Activated CD8-positive, alpha-beta memory T cell treated with anti-CD3 and anti-CD28 coated beads, Interleukin-2, amount 50 U/mL, for 24 hours (primary cell): ENCODE measurements around the gene IL1R1.

ENCODE experiments used
- DNase-seq: peaks from one replicate; pipeline ENCODE4 v3.0.0-alpha.2; 2020; ENCODE audit errors: extremely low read depth

IL1R1 gene

GRCh38 chr2:102140377-102140776, 2.2 kb upstream of the IL1R1 start:
- DNase-seq = no peak

- no peak for DNase-seq
Observed at GRCh38 chr2:102141011-102141943, 1.3 kb upstream of the IL1R1 start.

GRCh38 chr2:102142829-102143449, 393 bp downstream of the IL1R1 start:
- no peak for DNase-seq

- DNase-seq = no peak
Observed at GRCh38 chr2:102143450-102143985, 972 bp downstream of the IL1R1 start.

- DNase-seq = no peak
Observed at GRCh38 chr2:102144128-102144527, 1.6 kb downstream of the IL1R1 start.

GRCh38 chr2:102145107-102145506, 2.6 kb downstream of the IL1R1 start:
- no peak for DNase-seq

- no peak for DNase-seq
Observed at GRCh38 chr2:102145934-102146333, 3.4 kb downstream of the IL1R1 start.

GRCh38 chr2:102147935-102148334, 5.4 kb downstream of the IL1R1 start:
- peak; percentile 20 for DNase-seq

- no peak for DNase-seq
Observed at GRCh38 chr2:102149243-102149642, 6.7 kb downstream of the IL1R1 start.

- no peak for DNase-seq
Observed at GRCh38 chr2:102149644-102150455, 7.3 kb downstream of the IL1R1 start.

GRCh38 chr2:102154364-102154763, 11.8 kb downstream of the IL1R1 start:
- no peak for DNase-seq

- DNase-seq = no peak
Observed at GRCh38 chr2:102154946-102155702, 12.6 kb downstream of the IL1R1 start.

GRCh38 chr2:102155703-102156515, 13.4 kb downstream of the IL1R1 start:
- DNase-seq = no peak

GRCh38 chr2:102158011-102158755, 15.6 kb downstream of the IL1R1 start:
- no peak for DNase-seq

- DNase-seq = no peak
Observed at GRCh38 chr2:102159295-102159694, 16.7 kb downstream of the IL1R1 start.

GRCh38 chr2:102166189-102166845, 23.8 kb downstream of the IL1R1 start:
- DNase-seq = no peak

- DNase-seq = no peak
Observed at GRCh38 chr2:102168026-102168771, 25.7 kb downstream of the IL1R1 start.

GRCh38 chr2:102171946-102172345, 29.4 kb downstream of the IL1R1 start:
- DNase-seq = no peak
